Subcutaneous adipose tissue (tissue), 4 donors: ENCODE data around the gene MICAL2. TPM values are rescaled to one million over a fixed set of nuclear protein-coding genes. Genes with fewer than 3 reads are reported as not detected.

Experiments used
- small RNA-seq: library from RNA; depleted of rRNA; stranded (forward); fragments of <200 nt; gene quantifications from one replicate; pipeline ENCODE3, GENCODE V24; 2016
- total RNA-seq, 4 donors: library from RNA; depleted of rRNA; stranded (reverse); fragments of >200 nt; gene quantifications; one replicate each; pipeline ENCODE4 v1.1.0, GENCODE V29; 2016
- TF ChIP-seq, protein P1 (sequence below): fragments of 450-650 bp; IDR thresholded peaks from one replicate; pipeline ENCODE4 v1.5.1; 2016; ENCODE audit warnings: low read depth, mild to moderate bottlenecking, control low read depth, antibody characterized with exemption, moderate library complexity

Gene MICAL2
- total RNA-seq, 4 donors from 2014 or later: 11.4 to 28.4 (median 24.8) TPM

GRCh38 chr11:12298610-12299009, 188.2 kb downstream of the MICAL2 start:
- TF ChIP-seq, protein P1, sequence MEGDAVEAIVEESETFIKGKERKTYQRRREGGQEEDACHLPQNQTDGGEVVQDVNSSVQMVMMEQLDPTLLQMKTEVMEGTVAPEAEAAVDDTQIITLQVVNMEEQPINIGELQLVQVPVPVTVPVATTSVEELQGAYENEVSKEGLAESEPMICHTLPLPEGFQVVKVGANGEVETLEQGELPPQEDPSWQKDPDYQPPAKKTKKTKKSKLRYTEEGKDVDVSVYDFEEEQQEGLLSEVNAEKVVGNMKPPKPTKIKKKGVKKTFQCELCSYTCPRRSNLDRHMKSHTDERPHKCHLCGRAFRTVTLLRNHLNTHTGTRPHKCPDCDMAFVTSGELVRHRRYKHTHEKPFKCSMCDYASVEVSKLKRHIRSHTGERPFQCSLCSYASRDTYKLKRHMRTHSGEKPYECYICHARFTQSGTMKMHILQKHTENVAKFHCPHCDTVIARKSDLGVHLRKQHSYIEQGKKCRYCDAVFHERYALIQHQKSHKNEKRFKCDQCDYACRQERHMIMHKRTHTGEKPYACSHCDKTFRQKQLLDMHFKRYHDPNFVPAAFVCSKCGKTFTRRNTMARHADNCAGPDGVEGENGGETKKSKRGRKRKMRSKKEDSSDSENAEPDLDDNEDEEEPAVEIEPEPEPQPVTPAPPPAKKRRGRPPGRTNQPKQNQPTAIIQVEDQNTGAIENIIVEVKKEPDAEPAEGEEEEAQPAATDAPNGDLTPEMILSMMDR: no peak

GRCh38 chr11:12301379-12301778, 191.0 kb downstream of the MICAL2 start:
- TF ChIP-seq, protein P1: no peak

DNA sequence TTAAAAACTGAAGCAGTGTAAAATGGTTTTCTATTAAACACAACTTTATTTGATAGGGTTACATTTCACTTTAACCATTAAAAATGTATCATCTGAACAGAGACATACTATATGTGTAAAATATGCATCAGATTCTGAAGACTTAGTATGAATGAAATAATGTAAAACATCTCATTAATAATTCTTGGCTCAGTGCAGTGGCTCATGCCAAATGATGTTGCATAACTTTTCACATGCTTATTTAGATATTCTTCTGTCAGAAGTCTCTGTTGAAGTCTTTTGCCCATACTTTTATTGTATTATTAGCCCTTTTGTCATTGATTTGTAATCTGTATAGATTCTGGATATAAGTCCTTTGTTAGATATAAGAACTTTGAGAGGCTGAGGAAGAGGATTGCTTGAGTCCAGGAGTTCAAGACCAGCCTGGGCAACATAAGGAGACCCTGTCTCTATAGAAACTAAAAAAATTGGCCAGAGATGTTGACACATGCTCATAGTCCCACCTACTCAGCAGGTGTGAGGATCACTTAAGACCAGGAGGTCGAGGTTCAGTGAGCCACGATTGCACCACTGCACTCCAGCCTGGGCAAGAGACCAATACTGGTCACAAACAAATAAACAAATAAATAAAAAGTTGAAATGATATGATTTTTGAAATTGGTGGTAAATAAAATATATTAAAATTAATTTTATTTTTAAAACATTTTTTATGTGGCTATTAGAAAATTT, 193.2 kb downstream of the MICAL2 start:
- TF ChIP-seq, protein P1: no peak

DNA sequence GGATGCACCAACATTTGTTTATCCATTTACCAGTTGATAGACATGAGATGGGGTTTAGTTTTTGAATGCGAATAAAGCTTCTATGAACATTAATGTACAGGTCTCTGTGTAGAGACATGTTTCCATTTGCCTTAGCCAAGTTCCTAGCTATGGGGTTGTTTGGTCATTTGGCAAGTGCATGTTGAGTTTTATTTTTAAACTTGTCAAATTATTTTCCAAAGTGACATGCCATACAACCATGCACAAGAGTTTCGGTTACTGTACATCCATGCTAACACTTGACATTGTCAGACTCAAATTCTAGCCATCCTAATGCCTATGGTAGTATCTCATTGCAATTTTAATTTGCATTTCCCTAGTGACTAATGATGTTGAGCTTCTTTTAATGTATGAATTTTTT, 196.4 kb downstream of the MICAL2 start:
- TF ChIP-seq, protein P1: no peak

DNA sequence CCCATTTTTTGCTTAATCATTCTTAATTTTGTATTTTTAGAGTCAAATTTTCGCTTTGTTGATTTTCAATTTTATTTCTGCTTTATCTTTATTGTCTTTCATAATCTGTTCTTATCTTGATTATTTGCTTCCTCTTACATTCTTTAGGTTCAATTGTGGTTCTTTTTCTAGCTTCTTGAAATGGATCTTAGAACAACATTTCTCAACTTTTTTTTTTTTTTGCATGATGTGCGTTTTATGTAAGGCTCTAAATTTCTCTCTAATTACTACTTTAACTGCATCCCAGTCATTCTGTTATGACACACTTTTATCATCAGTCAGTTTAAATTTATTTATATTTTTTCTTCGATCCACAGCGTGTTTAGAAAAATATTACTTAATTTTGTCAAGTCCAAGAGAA, 201.7 kb downstream of the MICAL2 start:
- TF ChIP-seq, protein P1: no peak

Small RNAs within 50 kb of the gene (small RNA-seq; reads per million reads assigned to genes)
- not detected for gene MIR6124

Other genes starting within 250 kb of the MICAL2 start
- 10 to 100 TPM in 3 of 4 donors, 1 to 10 TPM in 1; 8.7 to 34.1 (median 20.4) TPM for gene DKK3, start 102.0 kb upstream of the MICAL2 start, total RNA-seq